Fibroblast of skin of scalp (primary cell): ENCODE data around the gene RAB39A. TPM values are rescaled to one million over a fixed set of nuclear protein-coding genes. Genes with fewer than 3 reads are reported as not detected.
A peak's percentile ranks its signal among the peaks of the same experiment; 100 is the strongest.
"Not testable (repeated sequence)": the region's sequence is repeated elsewhere in the genome, so short reads cannot be mapped to it uniquely, and the experiment has no call there.

Experiments used
- DNase-seq: peaks from one replicate; pipeline ENCODE4 v3.0.0-alpha.2; 2013
- polyA plus RNA-seq, 2 experiments: library from polyadenylated mRNA; unstranded; fragments of 120-200 nt; gene quantifications; one replicate each; pipeline ENCODE4 v1.2.1, GENCODE V29; 2013; ENCODE audit not compliant: insufficient read length in 2 of 2

The RAB39A gene, protein sequence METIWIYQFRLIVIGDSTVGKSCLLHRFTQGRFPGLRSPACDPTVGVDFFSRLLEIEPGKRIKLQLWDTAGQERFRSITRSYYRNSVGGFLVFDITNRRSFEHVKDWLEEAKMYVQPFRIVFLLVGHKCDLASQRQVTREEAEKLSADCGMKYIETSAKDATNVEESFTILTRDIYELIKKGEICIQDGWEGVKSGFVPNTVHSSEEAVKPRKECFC
- not detected for polyA plus RNA-seq (2013, experiment 1 of 2; ENCODE audit: insufficient read length)
- polyA plus RNA-seq (2013, experiment 2 of 2; ENCODE audit: insufficient read length) = not detected

DNA sequence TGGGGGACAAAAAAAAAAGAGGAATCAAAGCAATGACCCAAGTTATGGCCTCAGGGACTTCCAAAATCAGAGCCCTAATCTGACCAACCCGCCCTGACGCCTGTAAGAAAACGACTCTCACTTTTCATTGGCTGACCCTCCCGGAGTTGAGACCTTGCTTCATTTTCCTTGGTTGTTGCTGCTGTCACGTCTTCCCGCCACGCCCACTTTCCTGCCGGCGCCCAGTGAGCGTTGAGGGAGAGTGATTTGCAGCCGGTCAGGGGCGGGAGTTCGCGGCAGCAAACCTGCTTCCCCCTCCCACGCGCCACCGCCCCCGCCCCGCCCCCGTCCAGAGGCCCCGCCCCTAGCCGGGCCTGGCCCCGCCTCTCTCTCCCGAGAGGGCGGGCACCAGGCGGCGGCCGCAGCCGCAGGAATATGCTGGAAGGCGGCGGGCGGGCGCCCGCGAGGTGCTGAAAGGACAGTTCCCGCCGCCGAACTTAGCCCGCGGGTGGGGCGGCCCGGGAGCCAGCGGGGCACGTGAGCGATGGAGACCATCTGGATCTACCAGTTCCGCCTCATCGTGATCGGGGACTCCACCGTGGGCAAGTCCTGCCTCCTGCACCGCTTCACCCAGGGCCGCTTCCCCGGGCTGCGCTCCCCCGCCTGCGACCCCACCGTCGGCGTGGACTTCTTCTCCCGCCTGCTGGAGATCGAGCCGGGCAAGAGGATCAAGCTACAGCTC, at the start of gene RAB39A:
RAB39A (plus strand) TSS at position 403 of the 721 bp plus-strand sequence; CDS start at position 524, 121 bp downstream.
- DNase-seq = peak; percentile 86

DNA sequence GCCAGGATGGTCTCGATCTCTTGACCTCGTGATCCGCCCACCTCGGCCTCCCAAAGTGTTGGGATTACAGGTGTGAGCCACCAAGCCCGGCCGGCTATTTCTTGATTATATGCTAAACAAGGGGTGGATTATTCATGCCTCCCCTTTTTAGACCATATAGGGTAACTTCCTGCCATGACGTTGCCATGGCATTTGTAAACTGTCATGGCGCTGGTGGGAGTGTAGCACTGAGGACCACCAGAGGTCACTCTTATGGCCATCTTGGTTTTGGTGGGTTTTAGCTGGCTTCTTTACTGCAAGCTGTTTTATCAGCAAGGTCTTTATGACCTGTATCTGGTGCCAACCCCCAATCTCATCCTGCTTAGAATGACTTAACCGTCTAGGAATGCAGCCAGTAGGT, 46.8 kb upstream of the RAB39A start:
- DNase-seq = not testable (repeated sequence)

DNA sequence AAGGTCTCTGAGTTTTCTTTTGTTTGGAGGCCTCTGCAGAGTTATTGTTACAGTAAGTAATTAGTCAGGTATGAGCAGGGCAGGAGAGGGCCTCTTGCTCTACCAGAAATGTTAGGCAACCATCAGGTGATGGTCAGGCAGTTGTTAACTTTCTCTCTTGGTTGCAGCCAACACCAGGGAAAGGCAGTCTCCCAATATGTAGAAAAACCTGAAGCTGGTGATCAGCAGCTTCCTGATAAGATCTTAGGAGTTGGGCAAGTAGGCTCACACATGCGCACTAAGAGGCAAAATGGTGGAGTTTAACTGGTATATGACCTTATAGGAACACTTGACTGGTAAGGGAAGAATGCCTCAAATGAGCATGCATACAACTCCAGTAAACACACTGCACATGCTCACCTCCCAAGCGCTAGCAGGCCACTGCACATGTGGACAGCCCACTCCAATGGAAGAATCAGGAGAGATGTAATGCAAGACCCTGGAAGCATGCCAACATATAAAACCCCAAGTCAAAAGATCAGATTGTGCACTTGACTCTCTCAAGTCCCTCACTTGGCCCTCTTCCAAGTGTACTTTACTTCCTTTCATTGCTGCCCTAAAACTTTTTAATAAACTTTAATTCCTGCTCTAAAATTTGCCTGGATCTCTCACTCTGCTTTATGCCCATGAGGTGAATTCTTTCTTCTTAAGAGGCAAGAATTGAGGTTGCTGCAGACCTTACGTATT, 46.0 kb upstream of the RAB39A start:
- no peak for DNase-seq

DNA sequence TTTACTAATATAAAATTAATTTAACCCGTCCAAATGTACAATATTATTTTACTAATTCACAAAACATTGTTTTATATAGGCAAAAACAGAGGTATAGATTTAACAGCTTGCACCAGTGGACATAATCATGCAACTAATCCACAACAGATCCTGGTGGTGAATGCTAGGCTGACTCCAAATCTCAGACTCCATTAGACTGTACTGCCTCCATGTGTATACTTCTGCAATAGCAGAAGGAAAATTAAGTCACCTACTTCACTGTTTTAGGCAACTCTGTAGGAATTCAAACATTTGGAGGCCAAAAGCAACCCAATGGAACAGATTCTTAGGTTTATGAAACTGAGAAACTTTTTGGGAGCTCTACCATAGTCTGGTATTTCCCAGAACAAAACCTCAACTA, 30.0 kb upstream of the RAB39A start:
- DNase-seq = peak; percentile 47

DNA sequence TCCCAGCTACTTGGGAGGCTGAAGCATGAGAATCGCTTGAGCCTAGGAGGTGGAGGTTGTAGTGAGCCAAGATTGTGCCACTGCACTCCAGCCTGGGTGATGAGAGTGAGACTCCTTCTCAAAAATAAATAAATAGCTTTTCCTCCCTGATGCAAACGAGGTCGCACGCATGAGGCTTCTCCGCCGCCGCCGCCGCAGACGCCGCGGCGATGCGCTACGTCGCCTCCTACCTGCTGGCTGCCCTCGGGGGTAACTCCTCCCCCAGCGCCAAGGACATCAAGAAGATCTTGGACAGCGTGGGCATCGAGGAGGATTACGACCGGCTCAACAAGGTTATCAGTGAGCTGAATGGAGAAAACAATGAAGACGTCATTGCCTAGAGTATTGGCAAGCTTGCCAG, 20.0 kb upstream of the RAB39A start:
- no peak for DNase-seq

DNA sequence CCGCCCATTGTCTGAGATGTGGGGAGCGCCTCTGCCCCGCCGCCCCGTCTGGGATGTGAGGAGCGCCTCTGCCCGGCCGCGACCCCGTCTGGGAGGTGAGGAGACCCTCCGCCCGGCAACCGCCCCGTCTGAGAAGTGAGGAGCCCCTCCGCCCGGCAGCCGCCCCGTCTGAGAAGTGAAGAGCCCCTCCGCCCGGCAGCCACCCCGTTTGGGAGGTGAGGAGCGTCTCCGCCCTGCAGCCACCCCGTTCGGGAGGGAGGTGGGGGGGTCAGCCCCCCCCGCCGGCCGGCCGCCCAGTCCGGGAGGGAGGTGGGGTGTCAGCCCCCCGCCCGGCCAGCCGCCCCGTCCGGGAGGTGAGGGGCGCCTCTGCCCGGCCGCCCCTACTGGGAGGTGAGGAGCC, 15.8 kb upstream of the RAB39A start:
- DNase-seq = not testable (repeated sequence)

DNA sequence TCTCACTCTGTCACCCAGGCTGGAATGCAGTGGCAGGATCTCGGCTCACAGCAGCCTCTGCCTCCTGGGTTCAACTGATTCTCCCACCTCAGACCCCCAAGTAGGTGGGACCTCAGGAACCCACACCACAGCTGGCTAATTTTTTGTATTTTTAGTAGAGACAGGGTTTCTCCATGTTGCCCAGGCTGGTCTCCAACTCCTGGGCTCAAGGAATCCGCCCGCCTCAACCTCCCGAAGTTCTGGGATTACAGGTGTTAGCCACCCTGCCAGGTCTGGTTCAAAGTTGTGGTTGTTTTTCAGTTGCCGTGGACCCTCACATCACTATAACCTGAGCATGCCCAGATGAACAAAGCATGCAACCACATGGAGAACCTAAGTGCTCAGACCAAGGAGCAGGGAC, 13.0 kb upstream of the RAB39A start:
- DNase-seq = no peak

DNA sequence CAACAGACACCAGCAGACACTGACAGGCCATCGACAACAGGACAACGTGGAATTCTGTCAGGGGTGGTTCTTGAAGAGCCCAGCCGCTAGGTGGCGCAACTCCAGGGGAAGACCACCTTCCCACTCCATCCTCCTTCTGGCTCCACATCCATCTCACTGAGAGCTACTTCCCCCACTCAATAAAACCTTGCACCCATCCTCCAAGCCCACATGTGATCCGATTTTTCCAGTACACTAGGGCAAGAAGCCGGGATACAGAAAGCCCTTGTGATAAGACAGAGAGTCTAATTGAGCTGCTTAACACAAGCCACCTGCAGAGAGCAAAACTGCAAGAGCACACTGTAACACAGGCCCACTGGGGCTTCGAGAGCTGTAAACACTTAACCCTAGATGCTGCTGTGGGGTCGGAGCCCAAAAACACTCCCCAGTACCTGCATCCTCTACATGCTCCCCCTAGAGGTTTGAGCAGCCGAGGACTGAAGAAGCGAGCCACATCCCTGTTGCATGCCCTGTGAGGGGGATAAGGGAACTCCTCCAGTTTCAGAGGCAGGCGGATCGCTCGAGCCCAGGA, 11.5 kb upstream of the RAB39A start:
- peak; percentile 23 for DNase-seq

DNA sequence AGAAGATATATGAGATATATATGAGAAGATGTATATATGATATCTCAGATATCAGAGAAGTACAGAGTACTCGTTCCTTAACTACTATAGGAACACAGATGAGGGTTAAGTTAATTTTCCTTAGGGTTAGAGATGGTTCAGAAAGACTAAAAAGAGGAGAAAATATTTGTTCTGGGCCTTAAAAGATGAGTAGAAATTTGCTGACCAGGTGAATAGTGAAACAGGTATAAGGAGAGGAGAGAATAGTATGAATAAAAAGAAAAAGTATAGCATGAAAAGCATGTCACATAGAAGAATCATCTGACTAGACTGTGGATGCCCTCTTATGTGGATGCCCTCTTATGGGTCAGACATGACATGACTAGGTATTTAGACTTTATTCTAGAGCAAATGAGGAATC, 6.3 kb upstream of the RAB39A start:
- DNase-seq = no peak

DNA sequence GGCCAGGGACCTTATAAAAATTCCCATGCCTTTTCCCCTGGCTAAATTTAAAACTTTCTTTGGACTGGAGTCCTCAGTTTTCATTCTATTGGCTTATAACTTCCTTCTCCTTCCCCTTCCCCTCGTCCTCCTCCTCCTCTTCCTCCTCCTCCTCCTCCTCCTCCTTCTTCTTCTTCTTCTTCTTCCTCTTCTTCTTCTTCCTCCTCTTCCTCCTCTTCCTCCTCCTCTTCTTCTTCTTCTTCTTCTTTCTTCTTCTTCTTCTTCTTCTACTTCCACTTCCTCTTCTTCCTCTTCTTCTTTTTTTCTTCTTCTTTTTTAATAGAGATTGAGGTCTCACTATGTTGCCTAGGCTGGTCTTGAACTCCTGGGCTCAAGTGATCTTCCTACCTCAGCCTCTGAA, 4.7 kb upstream of the RAB39A start:
- not testable (repeated sequence) for DNase-seq

DNA sequence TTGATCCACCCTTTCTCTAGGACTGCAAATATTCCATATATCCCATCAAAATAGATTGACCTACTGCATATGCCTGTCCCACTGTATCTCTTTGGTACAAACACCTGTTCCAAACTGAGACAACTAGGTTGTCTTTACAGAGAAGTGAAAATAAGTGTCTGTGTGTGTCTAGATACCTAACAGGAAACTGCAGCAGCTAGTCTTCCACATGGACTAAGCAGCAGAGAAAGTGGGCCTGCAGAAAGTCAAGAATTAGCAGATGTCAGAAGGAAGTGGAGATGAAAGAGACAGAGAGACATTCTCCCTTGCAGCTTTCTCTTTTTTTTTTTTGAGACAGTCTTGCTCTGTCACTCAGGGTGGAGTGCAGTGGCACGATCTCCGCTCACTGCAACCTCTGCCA, 3.9 kb upstream of the RAB39A start:
- DNase-seq = no peak

DNA sequence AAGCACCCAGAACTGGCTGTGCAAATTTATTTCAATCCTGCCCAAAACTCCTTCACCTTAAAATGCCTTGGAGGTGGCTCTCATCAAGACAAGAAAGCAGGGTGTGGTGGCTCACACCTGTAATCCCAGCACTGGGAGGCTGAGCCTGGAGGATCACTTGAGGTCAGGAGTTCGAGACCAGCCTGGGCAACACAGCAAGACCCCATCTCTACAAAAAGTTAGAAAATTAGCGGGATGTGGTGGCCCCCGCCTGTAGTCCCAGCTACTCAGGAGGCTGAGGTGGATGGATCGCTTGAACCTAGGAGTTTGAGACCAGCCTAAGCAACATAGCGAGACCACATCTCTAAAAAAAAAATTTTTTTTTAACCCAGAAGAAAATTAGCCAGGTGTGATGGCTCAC, 689 bp upstream of the RAB39A start:
- DNase-seq = no peak

DNA sequence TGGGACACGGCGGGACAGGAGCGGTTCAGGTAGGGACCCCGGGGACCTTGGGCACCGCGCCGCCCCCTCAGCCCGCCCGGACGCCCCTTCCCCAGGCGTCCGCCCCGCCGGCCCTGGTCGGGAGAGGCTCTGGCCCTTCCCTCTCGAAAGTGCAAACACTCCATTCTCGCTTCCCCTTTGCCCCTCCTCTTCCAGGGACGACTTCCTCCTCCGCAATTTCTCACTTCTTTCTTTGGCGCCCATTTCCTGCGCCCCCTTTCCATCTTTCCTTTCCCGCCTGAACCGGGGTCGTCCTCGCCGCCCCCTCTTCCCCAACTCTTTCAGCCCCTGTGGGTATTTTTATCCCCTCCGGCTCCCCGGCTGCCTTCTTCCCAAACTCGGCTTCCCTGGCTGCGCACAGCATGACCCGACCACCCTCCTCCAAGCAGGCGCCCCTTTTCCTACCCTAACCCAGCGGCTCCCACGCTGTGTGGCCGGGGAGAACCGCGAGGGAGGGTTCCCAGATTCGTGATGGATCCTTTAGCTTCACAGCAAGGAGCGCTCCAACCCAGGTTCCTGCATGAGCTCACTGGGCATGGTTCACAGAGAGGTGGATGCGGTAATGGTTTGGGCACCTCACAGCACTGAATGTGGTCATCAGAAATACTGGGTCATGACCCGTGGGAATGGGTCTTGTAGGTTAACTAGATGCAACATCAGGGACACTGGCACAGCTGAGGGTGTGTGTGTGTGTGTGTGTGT, 689 bp downstream of the RAB39A start:
- no peak for DNase-seq

DNA sequence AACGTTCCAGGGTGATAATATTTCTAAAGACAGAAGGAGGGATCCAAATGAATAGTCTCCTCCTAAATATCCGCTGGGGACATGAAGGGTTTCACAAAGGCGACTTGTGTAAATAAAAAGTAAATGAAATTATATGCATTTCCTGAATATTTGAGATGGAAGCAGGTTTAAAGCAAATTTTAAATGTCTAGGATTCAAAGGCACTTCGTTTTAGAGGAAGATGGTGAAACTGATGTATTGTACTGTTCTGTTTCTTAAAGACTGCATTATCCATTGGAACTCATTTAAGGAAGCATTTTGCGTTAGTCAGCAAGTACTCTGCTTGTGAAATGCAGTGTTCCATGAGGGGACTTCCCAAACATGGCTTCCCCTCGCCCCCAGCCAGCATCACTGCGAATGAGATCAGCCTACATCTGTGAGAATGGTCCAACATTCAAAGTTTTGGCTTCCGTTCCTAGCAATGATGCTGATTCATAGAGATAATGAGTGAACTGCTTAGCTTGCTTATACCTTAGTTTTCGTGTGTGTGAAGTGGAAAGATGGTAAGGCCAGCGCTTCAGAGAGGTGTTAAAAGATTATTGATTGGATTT, 1.5 kb downstream of the RAB39A start:
- DNase-seq = no peak

DNA sequence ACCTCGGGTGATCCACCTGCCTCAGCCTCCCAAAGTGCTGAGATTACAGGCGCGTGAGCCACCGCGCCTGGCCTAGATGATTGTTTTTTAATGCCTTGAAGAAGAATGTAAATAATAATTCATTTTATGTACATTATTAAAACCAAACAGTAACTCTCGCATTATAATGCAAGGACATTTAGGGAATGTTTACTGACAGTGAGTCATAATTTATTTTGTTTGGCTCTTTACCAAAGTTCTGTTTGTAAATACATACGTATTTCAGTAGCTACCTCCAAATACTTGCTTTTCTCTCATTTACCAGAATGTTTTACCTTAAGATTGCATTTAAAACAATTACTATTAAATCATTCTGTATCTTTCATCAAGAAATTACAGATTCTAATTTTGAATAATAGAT, 3.0 kb downstream of the RAB39A start:
- DNase-seq = no peak

DNA sequence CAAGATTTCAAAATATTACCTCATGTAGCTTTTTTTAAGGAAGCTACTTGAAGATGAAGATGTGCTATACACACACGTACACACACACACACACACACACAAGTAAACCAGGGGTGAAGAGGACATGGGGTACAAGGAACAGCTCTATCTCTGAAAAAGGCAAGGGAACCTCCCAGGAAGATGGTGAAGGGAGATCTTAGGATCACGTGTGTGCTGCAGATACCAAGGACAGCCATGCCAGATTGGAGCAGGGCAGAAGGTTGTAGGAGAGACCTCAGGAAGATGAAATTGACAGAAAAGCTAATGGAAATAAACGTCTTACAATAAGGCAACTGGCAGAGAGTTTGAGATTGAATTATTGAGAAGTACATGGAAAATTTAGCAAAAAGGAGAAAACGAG, 19.7 kb downstream of the RAB39A start:
- no peak for DNase-seq

DNA sequence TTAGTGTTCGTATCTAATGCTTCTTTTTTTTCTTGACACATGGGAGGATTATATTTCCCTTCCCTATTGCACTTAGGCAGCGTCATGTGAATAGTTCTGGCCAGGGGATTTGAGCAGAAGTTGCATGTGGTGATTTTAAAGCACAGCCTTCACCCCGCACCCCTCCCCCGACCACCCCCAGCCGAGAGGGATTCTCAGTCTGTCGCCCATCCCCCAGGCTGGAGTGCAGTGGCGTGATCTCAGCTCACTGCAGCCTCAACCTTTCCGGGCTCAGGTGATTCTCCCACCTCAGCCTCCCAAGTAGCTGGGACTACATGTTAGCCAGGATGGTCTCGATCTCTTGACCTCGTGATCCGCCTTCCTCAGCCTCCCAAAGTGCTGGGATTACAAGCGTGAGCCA, 20.1 kb downstream of the RAB39A start:
- DNase-seq = not testable (repeated sequence)

DNA sequence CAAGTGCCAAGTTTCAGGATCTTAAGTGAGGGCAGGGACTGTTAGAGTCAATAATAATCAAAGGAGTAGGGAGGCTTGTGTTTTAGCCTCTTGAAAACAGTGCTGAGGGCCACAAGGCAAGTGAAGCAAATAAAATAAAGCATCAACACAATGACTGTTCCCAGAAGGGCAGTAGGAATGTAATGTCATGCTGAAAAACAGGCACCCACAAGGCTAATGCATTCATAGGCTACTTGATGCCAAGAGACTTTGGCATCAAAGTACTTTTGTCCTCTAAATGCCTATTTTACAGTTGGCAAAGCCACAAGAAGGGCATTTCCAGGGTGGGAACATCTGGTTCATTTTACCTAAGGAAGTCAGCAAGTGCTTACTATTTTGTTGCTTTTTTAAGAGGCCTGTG, 22.9 kb downstream of the RAB39A start:
- DNase-seq = no peak

DNA sequence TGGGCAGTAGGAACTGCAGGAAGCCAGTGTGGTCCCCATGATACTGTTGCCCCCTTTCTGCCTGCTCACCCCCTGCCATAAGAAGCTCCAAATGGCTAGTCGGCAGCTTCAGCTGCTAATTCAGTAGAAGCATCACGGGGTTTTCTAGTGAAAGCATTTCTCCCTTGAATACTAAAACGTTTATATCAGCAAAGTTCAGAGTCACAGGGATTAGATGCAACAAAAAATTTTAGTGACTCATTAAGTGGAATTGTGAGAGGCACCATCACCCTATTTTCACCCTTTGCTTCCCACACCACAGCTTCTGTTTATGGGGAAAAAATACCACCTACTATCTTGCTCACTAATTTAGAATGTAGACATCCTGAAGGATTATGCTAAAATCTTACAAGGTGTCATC, 25.2 kb downstream of the RAB39A start:
- no peak for DNase-seq

DNA sequence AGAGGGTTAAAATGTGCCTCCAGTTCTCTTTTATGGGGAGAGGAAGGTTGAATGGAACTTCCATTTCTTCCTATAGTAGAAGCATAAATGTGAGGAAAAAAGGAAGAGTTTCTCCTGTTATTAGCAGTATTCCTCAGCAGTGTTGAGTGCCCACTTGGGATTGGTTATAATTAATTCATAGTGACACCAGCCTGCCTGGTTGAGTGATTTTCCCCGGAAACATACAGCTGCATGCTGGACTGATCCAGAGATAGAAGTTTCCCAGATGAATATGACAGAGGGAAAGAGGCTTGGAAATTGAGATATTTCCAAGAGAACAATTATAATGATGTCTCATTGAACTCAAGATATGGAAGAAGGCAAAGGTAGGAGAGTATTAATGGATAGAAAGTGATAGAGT, 28.3 kb downstream of the RAB39A start:
- DNase-seq = no peak

DNA sequence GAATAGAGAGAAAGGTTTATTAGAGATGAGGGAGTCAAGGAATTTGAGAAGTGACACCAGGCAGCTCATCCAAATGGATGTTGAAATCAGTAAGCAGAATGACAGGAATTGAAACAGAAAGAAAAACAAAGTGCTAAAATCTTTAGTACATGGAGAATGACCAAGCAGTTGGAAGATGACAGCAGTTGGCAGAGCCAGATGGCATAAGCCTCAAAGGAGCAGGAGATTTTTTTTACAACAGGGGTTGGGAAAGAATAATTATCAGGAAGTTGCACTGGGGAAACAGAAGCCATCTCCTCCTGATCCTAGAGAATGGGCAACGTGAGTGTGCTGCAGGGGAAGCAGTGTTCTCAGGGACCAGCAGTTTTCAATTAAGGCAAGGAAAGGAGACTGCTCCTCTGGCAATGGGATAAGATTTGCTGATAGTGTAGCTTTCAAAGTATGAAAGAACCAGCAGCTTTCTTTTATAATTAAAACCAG, 28.9 kb downstream of the RAB39A start:
- peak; percentile 31 for DNase-seq

DNA sequence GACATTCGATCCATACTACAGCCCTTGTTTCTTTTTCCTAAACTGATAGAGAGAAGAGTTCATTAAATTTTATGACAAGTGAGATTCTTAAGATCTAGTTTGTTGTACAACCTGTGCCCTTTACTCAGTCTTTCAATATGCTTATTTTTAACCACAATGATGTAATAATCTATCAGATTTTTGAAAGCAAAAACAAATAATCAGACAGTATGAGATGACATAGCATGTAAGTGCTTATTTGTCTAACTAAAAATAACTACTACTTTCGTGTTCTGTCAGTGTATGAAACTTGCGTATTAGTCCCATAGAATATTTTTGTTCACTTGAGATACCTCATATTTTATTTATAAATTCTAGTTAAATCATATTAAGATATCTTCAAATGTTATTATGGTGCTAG, 33.2 kb downstream of the RAB39A start:
- no peak for DNase-seq
